NCI-H748 (cell line): Measurements from ENCODE around the gene ATP6V1B1.

Experiments
- DNase-seq: peaks from one replicate; lab custom pipeline; 2025; ENCODE audit not compliant: unreplicated experiment; lab: John Stamatoyannopoulos, UW

The ATP6V1B1 gene

DNA sequence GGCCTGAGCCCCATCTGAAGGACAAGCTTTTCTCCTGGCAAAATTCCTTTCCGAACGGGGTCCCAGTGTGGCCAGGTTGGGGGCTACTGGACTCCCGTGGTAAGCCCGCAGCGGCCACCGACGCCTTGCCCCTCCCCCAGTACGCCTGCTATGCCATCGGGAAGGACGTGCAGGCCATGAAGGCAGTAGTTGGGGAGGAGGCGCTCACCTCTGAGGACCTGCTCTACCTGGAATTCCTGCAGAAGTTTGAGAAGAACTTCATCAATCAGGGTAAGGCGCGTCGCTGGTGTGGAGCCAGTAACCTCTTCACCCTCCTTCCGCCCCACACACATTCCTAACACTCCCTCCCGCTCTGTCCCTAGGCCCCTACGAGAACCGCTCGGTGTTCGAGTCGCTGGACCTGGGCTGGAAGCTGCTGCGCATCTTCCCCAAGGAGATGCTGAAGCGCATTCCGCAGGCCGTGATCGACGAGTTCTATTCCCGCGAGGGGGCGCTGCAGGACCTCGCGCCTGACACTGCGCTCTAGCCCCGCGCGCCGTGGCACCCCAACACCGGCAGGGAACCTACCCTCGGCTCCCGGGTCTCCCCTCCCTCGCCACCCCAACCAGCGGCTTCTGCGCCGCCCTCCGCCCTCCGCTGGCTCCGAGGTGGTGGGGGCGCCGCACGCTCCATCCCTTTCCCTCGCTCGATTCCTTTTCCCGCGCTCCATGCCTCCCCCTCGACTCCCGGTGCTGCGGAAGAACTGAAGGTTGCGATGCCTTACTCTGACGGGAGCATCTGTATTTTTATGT lies 29.1 kb downstream of the ATP6V1B1 start:
- DNase-seq: peak; percentile 60

DNA sequence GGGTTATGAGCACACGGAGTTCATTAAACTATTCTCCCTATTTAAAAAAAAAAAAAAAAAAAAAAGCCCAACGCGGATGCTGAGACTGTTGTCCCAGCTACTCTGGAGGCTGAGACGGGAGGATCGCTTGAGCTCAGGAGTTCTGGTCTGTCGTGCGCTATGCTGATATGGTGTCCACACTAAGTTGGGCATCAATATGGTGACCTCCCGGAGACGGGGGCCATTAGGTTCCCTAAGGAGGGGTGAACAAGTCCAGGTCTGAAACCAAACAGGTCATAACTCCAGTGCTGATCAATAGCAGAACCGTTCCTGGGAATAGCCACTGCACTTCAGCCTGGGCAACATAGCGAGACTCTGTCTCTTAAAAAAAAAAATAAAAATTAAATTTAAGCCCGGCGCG lies 29.8 kb downstream of the ATP6V1B1 start:
- no peak for DNase-seq

GRCh38 chr2:70966681-70967080 lies 31.0 kb downstream of the ATP6V1B1 start:
- DNase-seq: no peak

DNA sequence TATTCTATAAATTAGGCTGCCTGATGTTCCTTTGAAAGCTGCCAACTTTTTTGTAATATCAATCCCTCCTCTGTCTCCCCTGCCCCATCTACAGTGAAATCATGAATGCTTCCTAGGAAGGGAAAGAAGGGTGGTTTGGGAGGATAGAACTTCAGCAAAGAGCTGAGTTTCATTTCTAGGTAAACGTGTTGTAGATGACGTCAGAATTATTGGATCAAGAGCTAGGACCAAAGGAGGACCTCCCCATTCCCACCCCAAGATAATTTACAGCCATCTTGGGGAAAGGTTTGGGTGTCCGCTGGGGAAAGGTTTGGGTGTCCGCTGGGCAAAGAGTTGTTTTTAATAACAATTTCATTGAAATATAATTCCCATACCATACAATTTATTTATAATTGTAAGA lies 31.5 kb downstream of the ATP6V1B1 start:
- DNase-seq: no peak

GRCh38 chr2:70974592-70974991 lies 38.9 kb downstream of the ATP6V1B1 start:
- DNase-seq: no peak

DNA sequence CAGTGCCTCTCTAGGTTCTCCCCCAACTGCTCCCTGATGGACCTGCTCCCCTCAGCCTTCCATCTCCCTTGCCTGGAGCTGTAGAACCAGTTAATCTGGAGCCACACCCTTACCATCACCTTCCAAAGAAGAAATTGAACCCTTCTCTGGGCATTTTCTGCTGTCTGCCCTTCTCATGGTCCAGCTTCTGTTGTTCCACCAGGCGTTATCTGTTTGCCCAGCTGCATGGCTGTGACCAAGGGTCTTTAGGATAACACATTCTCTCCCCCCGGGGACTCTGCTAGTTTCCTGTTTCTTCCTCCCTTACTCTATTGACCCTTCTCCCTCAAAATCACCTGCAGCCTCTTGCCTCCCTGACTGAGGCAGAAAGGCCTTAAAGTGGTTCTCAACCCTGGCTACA lies 39.5 kb downstream of the ATP6V1B1 start:
- DNase-seq: peak; percentile 22

- peak; percentile 70 for DNase-seq
Observed at GRCh38 chr2:70977605-70978205, 42.0 kb downstream of the ATP6V1B1 start.

DNA sequence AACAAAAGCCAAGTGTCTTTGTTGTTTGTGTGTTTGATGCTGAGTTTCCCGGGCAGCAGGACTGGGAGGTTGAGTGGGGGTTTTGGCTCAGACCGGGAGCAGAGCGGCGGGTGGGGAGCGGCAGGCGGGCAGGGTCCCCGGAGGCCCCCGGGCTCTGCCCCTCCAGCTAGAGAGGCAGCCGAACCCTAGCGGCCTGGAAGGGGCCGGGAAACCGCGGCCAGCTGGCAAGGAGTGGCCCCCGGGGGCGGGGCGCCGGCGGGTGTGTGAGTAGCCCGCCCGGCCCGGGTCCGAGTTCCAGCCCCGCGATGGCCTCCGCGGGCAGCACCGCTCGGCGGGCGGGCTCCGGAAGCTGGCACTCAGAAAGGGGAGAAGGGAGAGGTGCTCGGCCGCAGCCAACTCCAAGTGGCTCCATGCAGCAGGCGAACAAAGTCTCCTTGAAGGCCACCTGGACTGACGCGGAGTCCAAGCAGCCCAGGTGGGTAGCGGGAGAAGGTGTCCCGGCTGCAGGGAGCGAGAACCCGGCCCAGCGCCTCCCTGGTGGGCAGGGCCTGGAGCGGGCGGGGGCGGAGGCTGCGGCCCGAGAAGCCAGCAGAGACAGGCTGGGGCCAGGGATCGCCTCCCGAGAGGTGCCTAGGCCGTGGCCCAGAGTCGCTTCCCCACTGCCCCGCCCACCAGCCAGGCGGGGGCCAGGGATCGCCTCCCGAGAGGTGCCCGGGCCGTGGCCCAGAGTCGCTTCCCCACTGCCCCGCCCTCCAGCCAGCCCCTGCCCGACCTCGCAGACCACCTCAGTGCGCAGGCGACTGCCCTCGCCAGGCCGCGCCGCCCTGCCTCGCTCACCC lies 42.9 kb downstream of the ATP6V1B1 start, which contains the start of gene ANKRD53:
Gene ANKRD53 (plus strand): TSS at position 290 of the 839 bp plus-strand sequence. CDS start 16 bp downstream, at position 306.
- DNase-seq: peak; percentile 59

DNA sequence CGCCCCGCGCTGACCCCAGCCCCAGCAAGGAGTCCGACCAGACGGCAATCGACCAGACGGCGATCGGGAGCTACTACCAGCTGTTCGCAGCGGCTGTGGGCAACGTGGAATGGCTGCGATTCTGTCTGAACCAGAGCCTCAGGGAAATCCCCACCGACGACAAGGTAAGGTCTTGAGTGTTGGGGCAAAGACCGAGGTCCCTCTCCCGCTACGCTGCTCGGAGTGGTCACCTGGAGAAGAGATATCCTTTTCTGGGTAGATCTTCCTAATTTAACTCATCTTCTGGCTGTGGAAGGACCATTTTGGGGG lies 43.4 kb downstream of the ATP6V1B1 start:
- DNase-seq: no peak

- no peak for DNase-seq
Observed at GRCh38 chr2:70979626-70980025, 43.9 kb downstream of the ATP6V1B1 start.

GRCh38 chr2:70981421-70981820 lies 45.7 kb downstream of the ATP6V1B1 start:
- no peak for DNase-seq

DNA sequence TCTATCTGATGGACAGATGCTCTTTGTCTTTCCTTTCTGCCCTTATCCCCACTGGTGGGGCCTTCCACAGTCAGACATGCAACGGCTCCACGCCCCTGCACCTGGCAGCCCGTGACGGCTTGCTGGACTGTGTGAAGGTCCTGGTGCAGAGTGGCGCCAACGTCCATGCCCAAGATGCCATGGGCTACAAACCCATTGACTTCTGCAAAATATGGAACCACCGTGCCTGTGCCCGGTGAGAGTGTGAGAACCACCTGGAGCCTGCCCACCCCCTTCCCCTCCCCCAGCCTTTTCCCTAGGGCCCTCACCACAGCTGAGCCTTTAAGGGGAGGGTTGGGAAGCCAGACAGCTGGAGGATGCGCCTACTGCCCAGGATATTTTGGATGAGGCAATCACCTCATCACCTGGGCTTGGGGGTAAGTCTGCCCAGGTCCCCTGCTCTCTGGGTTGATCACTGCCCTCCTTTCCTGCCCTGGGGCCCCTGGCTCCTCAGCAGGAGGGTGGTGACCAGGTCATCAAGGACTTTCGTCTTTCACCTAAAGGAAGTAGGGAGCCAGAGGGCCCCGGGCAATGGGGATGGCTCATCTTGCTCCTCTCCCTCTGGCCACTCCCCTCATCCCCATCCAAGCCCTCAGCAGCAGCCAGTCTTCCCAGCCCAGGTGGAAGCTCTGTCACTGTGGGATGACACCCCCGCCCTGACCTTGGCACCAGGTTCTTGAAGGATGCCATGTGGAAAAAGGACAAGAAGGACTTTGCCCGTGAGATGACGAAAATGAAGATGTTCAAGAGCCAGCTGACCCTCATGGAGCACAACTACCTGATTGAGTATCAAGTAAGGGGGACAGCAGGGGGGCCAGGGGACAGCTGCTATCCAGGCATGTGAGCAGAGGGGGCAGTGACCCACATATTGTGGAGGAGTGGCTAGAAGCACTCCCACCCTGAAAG lies 46.4 kb downstream of the ATP6V1B1 start:
- DNase-seq: no peak

DNA sequence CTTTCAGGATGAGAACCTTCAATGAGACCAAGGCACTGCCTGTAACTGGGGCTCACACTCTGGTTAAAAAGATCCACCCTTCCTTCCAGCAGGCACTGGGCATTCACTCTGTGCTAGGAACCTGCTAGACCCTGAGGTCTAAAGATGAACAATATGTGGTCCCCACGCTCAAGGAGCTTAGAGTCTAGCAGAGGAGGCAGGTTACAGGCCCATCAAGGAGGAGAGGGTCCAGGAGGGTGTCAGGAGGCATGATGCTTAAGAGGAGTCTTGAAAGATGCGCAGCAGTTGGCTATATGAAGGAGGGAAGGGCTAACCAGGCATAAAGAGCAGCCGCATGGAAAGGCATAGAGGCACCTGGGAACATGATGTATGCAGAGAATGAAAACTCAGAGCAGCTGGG lies 47.3 kb downstream of the ATP6V1B1 start:
- DNase-seq: no peak

- no peak for DNase-seq
Observed at GRCh38 chr2:70983506-70984227, 48.0 kb downstream of the ATP6V1B1 start.

DNA sequence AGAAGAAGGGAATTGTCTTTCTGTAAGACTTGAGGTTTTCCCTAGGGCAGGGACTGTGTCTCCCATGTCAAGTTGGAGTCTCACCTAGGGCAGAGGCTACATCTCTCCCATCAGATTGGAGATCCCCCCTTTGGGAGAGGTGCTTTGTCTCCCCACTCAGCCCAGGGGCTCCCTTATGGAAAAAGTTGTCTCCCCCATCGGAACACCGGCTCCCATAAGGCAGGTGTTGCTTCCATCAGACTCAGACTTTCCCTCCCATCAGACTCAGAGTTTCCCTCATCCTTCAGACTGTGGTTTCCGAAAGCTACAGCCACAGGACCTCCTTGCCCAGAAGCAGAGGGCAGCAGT lies 48.5 kb downstream of the ATP6V1B1 start:
- no peak for DNase-seq

DNA sequence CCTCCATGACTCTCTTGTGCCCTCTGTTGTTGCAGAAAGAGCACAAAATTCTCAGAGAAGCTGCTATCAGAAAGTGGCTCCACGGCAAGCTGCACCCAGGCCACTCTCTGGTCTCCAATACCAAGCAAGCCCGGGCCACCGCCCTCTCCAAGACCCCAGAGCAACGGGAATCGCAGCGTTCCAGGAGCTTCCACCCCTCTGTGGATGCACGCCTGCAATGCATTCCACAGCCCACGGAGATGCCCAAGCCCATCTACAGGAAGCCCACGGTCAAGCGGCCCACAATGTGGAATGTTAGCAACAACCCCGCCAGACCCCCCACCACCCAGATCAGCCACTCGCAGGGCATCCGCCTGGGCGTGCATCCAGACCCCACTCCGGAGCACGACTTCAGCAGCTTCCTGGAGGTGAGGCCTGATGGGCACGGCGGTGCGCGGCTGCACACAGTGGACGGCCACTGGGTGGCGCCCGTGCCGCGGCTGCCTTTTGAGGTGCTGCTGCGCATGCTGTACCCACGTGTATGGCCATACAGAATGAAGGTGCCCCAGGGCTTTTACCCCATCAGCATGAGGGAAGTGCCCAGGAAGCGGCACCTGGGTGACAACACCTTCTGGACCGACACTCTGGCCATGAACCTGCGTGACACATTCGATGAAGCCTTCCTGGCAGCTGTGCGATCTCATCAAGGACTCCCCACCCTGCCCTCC lies 49.0 kb downstream of the ATP6V1B1 start:
- peak; percentile 49 for DNase-seq

- no peak for DNase-seq
Observed at GRCh38 chr2:70985283-70985688, 49.6 kb downstream of the ATP6V1B1 start.

DNA sequence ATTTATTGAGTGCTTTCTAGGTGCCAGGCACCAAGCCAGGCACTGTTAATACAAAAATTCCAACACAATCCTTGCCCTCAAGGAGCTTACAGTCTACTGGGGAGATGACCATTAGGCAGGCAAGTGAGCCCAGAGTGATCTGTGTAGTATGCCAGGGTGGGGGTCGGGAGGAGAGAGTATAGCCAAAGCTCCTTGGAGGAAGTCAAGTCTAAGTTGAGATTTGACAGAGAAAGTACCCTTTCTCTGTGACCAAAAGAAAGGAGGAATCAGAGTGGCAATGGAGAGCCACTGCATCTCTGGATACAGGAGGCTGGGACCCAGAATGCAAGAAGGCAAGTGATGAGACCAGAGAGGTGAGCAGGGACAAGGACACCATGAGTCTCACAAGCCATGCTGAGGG lies 50.3 kb downstream of the ATP6V1B1 start:
- DNase-seq: no peak

- no peak for DNase-seq
Observed at GRCh38 chr2:70986499-70987189, 50.9 kb downstream of the ATP6V1B1 start.
